ENCODE results near the gene ATP6V0B. TPM values are rescaled to one million over a fixed set of nuclear protein-coding genes. Genes with fewer than 3 reads are reported as not detected.
A peak's percentile ranks its signal among the peaks of the same experiment; 100 is the strongest.

Gene ATP6V0B
- total and polyA plus RNA-seq, 8 donors, result 59.8 to 208 (median 84.8) TPM

- intact Hi-C loops (cut with DNase I), result loop anchor here in 2 of 3 donors (10.0 kb wide), 2 partner anchors 170 to 180 kb away; no protein-coding TSS in a partner anchor
- Histone ChIP-seq H3K27ac (peak overlapping the region in 1 of 4 donors; percentile 9), H3K4me1 (peaks cover 6 to 9% (median 8%) of the 10 kb centered on the region in 3 donors), H3K4me3 (peak overlapping the region in 2 of 4 donors; percentile 40 to 51), H3K27me3 (no peaks in the 10 kb centered on the region), H3K36me3 (no peaks in the 10 kb centered on the region), H3K9me3 (no peaks in the 10 kb centered on the region)
- DNase-seq (peak; percentile 68 to 91 (median 80)), ATAC-seq (peak; percentile 70 to 76 (median 74)), FAIRE-seq (no peak)
- 24 to 27% methylated on average over 12 to 13 of the region's 13 CpGs for WGBS, 2 donors
- TF ChIP-seq CTCF (IDR thresholded peaks at IDR 0.05), result peak; percentile 34 to 74 (median 70)
Observed at GRCh38 chr1:43934101-43934985, 40.4 kb upstream of the ATP6V0B start.

GRCh38 chr1:43934986-43935324 lies 39.8 kb upstream of the ATP6V0B start:
- WGBS, 2 donors, result 54 to 83% methylated on average over 4 to 5 of the region's 5 CpGs
- no peak overlapping the region for H3K27ac ChIP-seq
- H3K27me3 ChIP-seq, result no peaks in the 10 kb centered on the region
- FAIRE-seq, result no peak
- intact Hi-C loops (cut with DNase I), result loop anchor here in 2 of 3 donors (10.0 kb wide), 2 partner anchors 170 to 180 kb away; no protein-coding TSS in a partner anchor
- no peaks in the 10 kb centered on the region for H3K9me3 ChIP-seq
- H3K36me3 ChIP-seq, result no peaks in the 10 kb centered on the region
- H3K4me1 ChIP-seq, result peaks cover 6 to 9% (median 8%) of the 10 kb centered on the region in 3 donors
- no peak for DNase-seq
- no peak for TF ChIP-seq CTCF (IDR thresholded peaks at IDR 0.05)
- no peak for ATAC-seq
- no peak overlapping the region for H3K4me3 ChIP-seq

- FAIRE-seq, result no peak
- 2 to 6% methylated on average over 30 to 48 of the region's 48 CpGs for WGBS, 2 donors
- no peaks in the 10 kb centered on the region for H3K27me3 ChIP-seq
- H3K27ac ChIP-seq, result peak overlapping the region in 3 of 4 donors; percentile 47 to 72 (median 65)
- no peak for TF ChIP-seq CTCF (IDR thresholded peaks at IDR 0.05)
- no peaks in the 10 kb centered on the region for H3K36me3 ChIP-seq
- intact Hi-C loops (cut with DNase I), result loop anchor here in 2 of 3 donors (10.0 kb wide), 2 partner anchors 171 to 181 kb away; no protein-coding TSS in a partner anchor
- peak overlapping the region; percentile 41 to 63 (median 52) for H3K4me3 ChIP-seq
- DNase-seq, result peak; percentile 73 to 84 (median 78)
- no peaks in the 10 kb centered on the region for H3K9me3 ChIP-seq
- ATAC-seq, result peak; percentile 65 to 77 (median 75)
- peaks cover 6 to 9% (median 8%) of the 10 kb centered on the region in 3 donors for H3K4me1 ChIP-seq
Observed at GRCh38 chr1:43935711-43936427, 38.9 kb upstream of the ATP6V0B start.

GRCh38 chr1:43936431-43937151 lies 38.2 kb upstream of the ATP6V0B start:
- 6 to 9% methylated on average over 47 to 56 of the region's 56 CpGs for WGBS, 2 donors
- DNase-seq (peak; percentile 45 to 83 (median 58)), FAIRE-seq (no peak), ATAC-seq (peak; percentile 18 to 42 (median 32))
- Histone ChIP-seq H3K9me3 (no peaks in the 10 kb centered on the region), H3K27me3 (no peaks in the 10 kb centered on the region), H3K27ac (peak overlapping the region; percentile 31 to 63 (median 59)), H3K36me3 (no peaks in the 10 kb centered on the region), H3K4me3 (peak overlapping the region; percentile 28 to 63 (median 50)), H3K4me1 (peaks cover 6 to 9% (median 8%) of the 10 kb centered on the region in 3 donors)
- no peak for TF ChIP-seq CTCF (IDR thresholded peaks at IDR 0.05)
- intact Hi-C loops (cut with DNase I), result loop anchor here in 2 of 3 donors (10.0 kb wide), 2 partner anchors 172 to 182 kb away; no protein-coding TSS in a partner anchor
